H9 (cell line): Measurements from ENCODE around the gene KRTAP10-5. TPM values are rescaled to one million over a fixed set of nuclear protein-coding genes. Genes with fewer than 3 reads are reported as not detected.

Experiments used
- DNase-seq: peaks from one replicate; pipeline ENCODE4 v3.0.0-alpha.2; 2017
- H2AFZ ChIP-seq: one replicate; pipeline ENCODE4 v1.6.1; 2013; ENCODE audit warnings: mild to moderate bottlenecking, low read length, control low read depth, moderate library complexity
- H2AK5ac ChIP-seq: 2 replicates; pipeline ENCODE4 v1.6.1; 2013; ENCODE audit warnings: low read length, control low read depth, mixed read lengths; ENCODE audit not compliant: insufficient read length
- H2BK120ac ChIP-seq: one replicate; pipeline ENCODE4 v1.6.1; 2013; ENCODE audit warnings: low read depth, mild to moderate bottlenecking, low read length, control low read depth, inconsistent platforms; ENCODE audit not compliant: poor library complexity, severe bottlenecking
- H2BK12ac ChIP-seq: 2 replicates; pipeline ENCODE4 v1.6.1; 2013; ENCODE audit warnings: low read length, control low read depth, mixed read lengths, low read depth; ENCODE audit not compliant: insufficient read length
- H2BK15ac ChIP-seq: 2 replicates; pipeline ENCODE4 v1.6.1; 2013; ENCODE audit warnings: low read depth, low read length, control low read depth
- H2BK20ac ChIP-seq: one replicate; pipeline ENCODE4 v1.6.1; 2013; ENCODE audit warnings: low read depth, mild to moderate bottlenecking, low read length, control low read depth, inconsistent platforms; ENCODE audit not compliant: poor library complexity, severe bottlenecking
- H2BK5ac ChIP-seq: 2 replicates; pipeline ENCODE4 v1.6.1; 2013; ENCODE audit warnings: low read length, control low read depth, mixed read lengths; ENCODE audit not compliant: insufficient read length
- H3K14ac ChIP-seq: 2 replicates; pipeline ENCODE4 v1.6.1; 2013; ENCODE audit warnings: low read length, control low read depth; ENCODE audit not compliant: insufficient read depth
- H3K18ac ChIP-seq: 2 replicates; pipeline ENCODE4 v1.6.1; 2013; ENCODE audit warnings: low read depth, mild to moderate bottlenecking, mixed read lengths, low read length, control low read depth; ENCODE audit not compliant: insufficient read length
- H3K23ac ChIP-seq: 2 replicates; pipeline ENCODE4 v1.6.1; 2013; ENCODE audit warnings: low read length, control low read depth, mixed read lengths, low read depth; ENCODE audit not compliant: insufficient read length
- H3K23me2 ChIP-seq: 2 replicates; pipeline ENCODE4 v1.6.1; 2013; ENCODE audit warnings: low read depth, mild to moderate bottlenecking, mixed read lengths, low read length, control low read depth; ENCODE audit not compliant: insufficient read length, poor library complexity, severe bottlenecking
- H3K27ac ChIP-seq: 2 replicates; pipeline ENCODE4 v1.5.1; 2013; ENCODE audit warnings: low read length, control low read depth, mixed read lengths, low read depth; ENCODE audit not compliant: insufficient read length
- H3K27me3 ChIP-seq: 2 replicates; pipeline ENCODE4 v1.6.1; 2013; ENCODE audit warnings: low read length, control low read depth, inconsistent platforms; ENCODE audit not compliant: insufficient read depth
- H3K4ac ChIP-seq: 2 replicates; pipeline ENCODE4 v1.6.1; 2013; ENCODE audit warnings: low read depth, mild to moderate bottlenecking, control low read depth, inconsistent platforms, low read length, moderate library complexity
- H3K4me1 ChIP-seq: 2 replicates; pipeline ENCODE4 v1.6.1; 2013; ENCODE audit warnings: low read length, control low read depth, inconsistent platforms; ENCODE audit not compliant: insufficient read depth
- H3K4me2 ChIP-seq: 2 replicates; pipeline ENCODE4 v1.6.1; 2013; ENCODE audit warnings: low read length, control low read depth, mixed read lengths; ENCODE audit not compliant: insufficient read length, insufficient read depth
- H3K56ac ChIP-seq: 2 replicates; pipeline ENCODE4 v1.6.1; 2013; ENCODE audit warnings: low read depth, mild to moderate bottlenecking, mixed read lengths, low read length, control low read depth; ENCODE audit not compliant: insufficient read length
- H3K79me1 ChIP-seq: 2 replicates; pipeline ENCODE4 v1.6.1; 2013; ENCODE audit warnings: low read depth, mild to moderate bottlenecking, moderate library complexity, low read length, control low read depth, inconsistent platforms; ENCODE audit not compliant: insufficient read depth, poor library complexity, severe bottlenecking
- H3K79me2 ChIP-seq: 2 replicates; pipeline ENCODE4 v1.6.1; 2013; ENCODE audit warnings: low read length, control low read depth, inconsistent platforms; ENCODE audit not compliant: insufficient read depth
- H3K9ac ChIP-seq: 2 replicates; pipeline ENCODE4 v1.6.1; 2013; ENCODE audit warnings: low read length, control low read depth, mixed read lengths; ENCODE audit not compliant: insufficient read length; ENCODE audit errors: extremely low read depth
- H3K9me3 ChIP-seq: one replicate; pipeline ENCODE4 v1.6.1; 2013; ENCODE audit warnings: low read depth, low read length, inconsistent platforms; ENCODE audit not compliant: control insufficient read depth
- H3T11ph ChIP-seq: one replicate; pipeline ENCODE4 v1.6.1; 2013; ENCODE audit warnings: mild to moderate bottlenecking, low read length, control low read depth, inconsistent platforms
- H4K20me1 ChIP-seq: one replicate; pipeline ENCODE4 v1.6.1; 2013; ENCODE audit not compliant: control insufficient read depth, insufficient read length, insufficient read depth
- H4K5ac ChIP-seq: 2 replicates; pipeline ENCODE4 v1.6.1; 2013; ENCODE audit warnings: low read depth, mild to moderate bottlenecking, mixed read lengths, low read length, control low read depth; ENCODE audit not compliant: insufficient read length
- H4K8ac ChIP-seq: replicated peaks from 2 replicates; pipeline ENCODE4 v1.6.1; 2013; ENCODE audit warnings: low read length, control low read depth, mixed read lengths, low read depth; ENCODE audit not compliant: insufficient read length
- H4K91ac ChIP-seq: 2 replicates; pipeline ENCODE4 v1.6.1; 2013; ENCODE audit warnings: low read depth, mild to moderate bottlenecking, moderate library complexity, mixed read lengths, low read length, control low read depth; ENCODE audit not compliant: insufficient read length
- H3K27ac Mint-ChIP-seq, 3 experiments: 2 replicates in 2 of 3; 3 replicates in 1 of 3; pipeline ENCODE4 v1.8.0; 2020 to 2021; ENCODE audit warnings: mixed read lengths in 3 of 3, mild to moderate bottlenecking in 1 of 3, moderate library complexity in 1 of 3
- H3K27me3 Mint-ChIP-seq: 2 replicates; pipeline ENCODE4 v1.8.0; 2021; ENCODE audit warnings: low read depth, mild to moderate bottlenecking, moderate library complexity, mixed read lengths
- H3K36me3 Mint-ChIP-seq, 3 experiments: 2 replicates in 2 of 3; 3 replicates in 1 of 3; pipeline ENCODE4 v1.8.0; 2020 to 2021; ENCODE audit warnings: low read depth in 3 of 3, mixed read lengths in 3 of 3; ENCODE audit not compliant: insufficient read depth in 1 of 3
- H3K4me1 Mint-ChIP-seq, 2 experiments: 2 replicates each; pipeline ENCODE4 v1.8.0; 2020; ENCODE audit warnings: mixed read lengths in 2 of 2
- H3K4me3 Mint-ChIP-seq, 2 experiments: 2 replicates in 1 of 2; 3 replicates in 1 of 2; pipeline ENCODE4 v1.8.0; 2020 to 2021; ENCODE audit warnings: mild to moderate bottlenecking in 2 of 2, mixed read lengths in 2 of 2, moderate library complexity in 1 of 2
- H3K9me3 Mint-ChIP-seq, 2 experiments: 2 replicates in 1 of 2; 3 replicates in 1 of 2; pipeline ENCODE4 v1.8.0; 2020; ENCODE audit warnings: mild to moderate bottlenecking in 2 of 2, mixed read lengths in 2 of 2, moderate library complexity in 1 of 2
- CTCF ChIP-seq: fragments of 200-600 bp; sonication (generic); conservative IDR thresholded peaks from 3 replicates; pipeline ENCODE4 v1.8.0; 2021; ENCODE audit warnings: antibody characterized with exemption, mild to moderate bottlenecking
- WGBS: extraction: QIAGEN DNeasy Blood & Tissue Kit; methylation state at CpG from one replicate; pipeline ENCODE4 v1.1.7; 2013; ENCODE audit warnings: missing lambda C conversion rate, low lambda C conversion rate, mixed read lengths; ENCODE audit not compliant: insufficient read length; ENCODE audit errors: extremely low coverage; 5-methylcytosine and 5-hydroxymethylcytosine counted together
- total RNA-seq: library from RNA; stranded (reverse); gene quantifications from 2 replicates; pipeline ENCODE4 v1.2.1, GENCODE V29; 2021

Gene KRTAP10-5
- total RNA-seq, 1 experiment from 2014 or later: not detected

DNA sequence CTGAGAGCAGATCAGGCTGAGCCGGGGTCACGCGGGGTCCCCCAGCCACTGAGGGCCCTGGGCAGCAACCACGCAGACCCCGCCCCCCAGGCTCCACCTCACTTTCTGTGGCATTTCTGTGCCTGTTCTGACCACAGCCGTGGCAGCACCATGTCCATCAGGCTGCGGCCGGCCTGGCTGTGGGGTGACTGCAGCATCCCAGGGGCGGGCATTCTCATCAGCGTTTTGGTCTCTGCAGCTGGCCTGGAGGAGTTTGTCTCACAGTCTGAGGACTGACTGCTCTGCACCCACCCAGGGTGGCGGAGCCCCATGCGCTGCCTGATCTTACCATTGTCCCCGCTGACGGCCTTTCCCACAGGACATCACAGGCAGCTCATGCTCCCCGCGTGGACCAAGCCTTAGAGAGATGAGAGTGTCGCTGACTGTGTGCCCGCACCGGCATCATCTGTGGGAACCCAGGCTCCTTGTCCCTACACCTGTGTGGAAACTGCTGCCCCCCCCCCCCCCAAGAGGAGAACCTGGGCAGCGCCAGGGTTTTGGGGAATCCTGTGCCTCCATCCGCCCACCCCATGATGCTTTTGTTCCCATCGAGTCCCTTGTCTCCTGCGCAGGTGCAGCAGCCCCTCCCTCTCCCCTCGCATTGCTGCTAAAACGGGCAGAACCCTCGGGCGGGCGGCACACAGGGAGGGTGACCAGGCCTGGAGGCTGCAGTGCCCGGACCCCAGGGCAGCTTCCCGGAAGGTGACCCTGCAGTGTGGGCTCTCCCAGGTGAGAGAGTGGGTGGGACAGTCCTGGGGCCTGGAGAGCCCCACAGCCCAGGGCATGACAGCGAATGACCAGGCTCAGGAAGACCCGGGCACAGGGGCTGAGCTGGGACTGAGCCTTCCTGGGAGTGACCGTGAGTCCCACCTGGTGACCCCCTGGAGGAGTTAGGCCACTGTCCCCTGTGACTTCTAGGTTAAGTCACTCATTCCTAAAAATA, 42.2 kb downstream of the KRTAP10-5 start:
- H4K20me1 ChIP-seq: no peaks in the 10 kb centered on the region
- H2BK120ac ChIP-seq: no peak overlapping the region
- Mint-ChIP-seq H3K4me1 (0 out of 4 replicates have a peak, but pooled peaks cover 0 to 2% of the 10 kb centered on the region in 2 experiments), H3K4me3 (no peak overlapping the region; a peak in 1 of 5 replicates), H3K27me3 (no peaks in the 10 kb centered on the region; the same call in 1 of the 2 replicates), H3K27ac (no peak overlapping the region), H3K36me3 (0 out of 7 replicates have a peak, but pooled peaks cover 0 to 5% (median 0%) of the 10 kb centered on the region in 3 experiments), H3K9me3 (peaks cover 0 to 5% of the 10 kb centered on the region in 2 experiments; a peak in 2 of 5 replicates)
- H2BK5ac ChIP-seq: no peak overlapping the region
- no peak overlapping the region for H2BK20ac ChIP-seq
- H3T11ph ChIP-seq: no peak overlapping the region
- no peak overlapping the region for H3K4ac ChIP-seq
- no peak overlapping the region for H3K18ac ChIP-seq
- TF ChIP-seq CTCF: no peak
- no peaks in the 10 kb centered on the region for H3K23me2 ChIP-seq
- H3K9ac ChIP-seq: no peak overlapping the region
- H3K4me1 ChIP-seq: no peaks in the 10 kb centered on the region; the same call in 1 of the 2 replicates
- no peak overlapping the region for H4K8ac ChIP-seq
- H3K27me3 ChIP-seq: no peaks in the 10 kb centered on the region
- DNase-seq: peak; percentile 24
- no CpG with 5 or more reads among the region's 33 CpGs for WGBS
- H2BK15ac ChIP-seq: no peak overlapping the region
- no peak overlapping the region for H3K4me2 ChIP-seq
- H2BK12ac ChIP-seq: no peak overlapping the region
- H3K9me3 ChIP-seq: no peaks in the 10 kb centered on the region
- no peak overlapping the region for H3K23ac ChIP-seq
- no peak overlapping the region for H4K91ac ChIP-seq
- no peaks in the 10 kb centered on the region for H3K79me2 ChIP-seq
- H3K79me1 ChIP-seq: no peaks in the 10 kb centered on the region
- H4K5ac ChIP-seq: no peak overlapping the region
- no peak overlapping the region for H3K56ac ChIP-seq
- no peak overlapping the region for H3K14ac ChIP-seq
- no peak overlapping the region for H2AK5ac ChIP-seq
- no peak overlapping the region for H3K27ac ChIP-seq
- no peak overlapping the region for H2AFZ ChIP-seq
